ENCODE data around the gene C1QTNF12. TPM values are rescaled to one million over a fixed set of nuclear protein-coding genes. Genes with fewer than 3 reads are reported as not detected.

C1QTNF12 gene
- total RNA-seq, 1 experiment from 2014 or later: 2.0 TPM

- CTCF ChIA-PET: interaction anchor here (0.6 to 1.5 kb wide), 2 partner anchors 74 to 109 kb away, joined by 5 to 8 read pairs; no protein-coding TSS in a partner anchor
- Mint-ChIP-seq H3K27ac (ENCODE audit: unreplicated experiment) (peak within 1 kb of the TSS; percentile 85), H3K9me3 (ENCODE audit: low read depth, unreplicated experiment) (no peaks in the 10 kb centered on the region), H3K4me1 (ENCODE audit: low read depth, unreplicated experiment) (peaks cover 16% of the 10 kb centered on the region), H3K36me3 (ENCODE audit: insufficient read depth, unreplicated experiment) (peaks cover 41% of the 10 kb centered on the region), H3K4me3 (ENCODE audit: low read depth, unreplicated experiment) (peak within 1 kb of the TSS; percentile 79), H3K27me3 (ENCODE audit: unreplicated experiment) (no peaks in the 10 kb centered on the region)
- intact Hi-C loops (cut with micrococcal nuclease; ENCODE audit: unreplicated experiment): loop anchor here (10.0 kb wide), 1 partner anchor 67 kb away; no protein-coding TSS in a partner anchor
- BruUV-seq (replicated peaks): no TSS peak
- peak; percentile 94 for DNase-seq
- TF ChIP-seq CTCF (IDR thresholded peaks at IDR 0.05; ENCODE audit: unreplicated experiment): no peak
Observed at GRCh38 chr1:1231400-1232207, 14.9 kb downstream of the C1QTNF12 start, which contains the start of gene SDF4. Gene SDF4, minus strand, starts transcription at chr1:1232001. Its CDS starts 3,229 bp downstream, at chr1:1228772.

- CTCF ChIA-PET: interaction anchor here (0.6 to 1.5 kb wide), 2 partner anchors 73 to 108 kb away, joined by 5 to 8 read pairs; no protein-coding TSS in a partner anchor
- Mint-ChIP-seq H3K27ac (ENCODE audit: unreplicated experiment) (peak overlapping the region; percentile 85), H3K36me3 (ENCODE audit: insufficient read depth, unreplicated experiment) (peaks cover 39% of the 10 kb centered on the region), H3K4me1 (ENCODE audit: low read depth, unreplicated experiment) (peaks cover 16% of the 10 kb centered on the region), H3K27me3 (ENCODE audit: unreplicated experiment) (no peaks in the 10 kb centered on the region), H3K4me3 (ENCODE audit: low read depth, unreplicated experiment) (peak overlapping the region; percentile 79), H3K9me3 (ENCODE audit: low read depth, unreplicated experiment) (no peaks in the 10 kb centered on the region)
- intact Hi-C loops (cut with micrococcal nuclease; ENCODE audit: unreplicated experiment): loop anchor here (10.0 kb wide), 1 partner anchor 66 kb away; no protein-coding TSS in a partner anchor
- no peak for DNase-seq
- no peak for TF ChIP-seq CTCF (IDR thresholded peaks at IDR 0.05; ENCODE audit: unreplicated experiment)
- BruUV-seq (replicated peaks): TSS peak; percentile 89
Observed at GRCh38 chr1:1230656-1231399, 15.7 kb downstream of the C1QTNF12 start.

GRCh38 chr1:1229770-1230169 lies 16.8 kb downstream of the C1QTNF12 start:
- Mint-ChIP-seq H3K36me3 (ENCODE audit: insufficient read depth, unreplicated experiment) (peaks cover 40% of the 10 kb centered on the region), H3K4me1 (ENCODE audit: low read depth, unreplicated experiment) (peaks cover 16% of the 10 kb centered on the region), H3K9me3 (ENCODE audit: low read depth, unreplicated experiment) (no peaks in the 10 kb centered on the region), H3K27me3 (ENCODE audit: unreplicated experiment) (no peaks in the 10 kb centered on the region), H3K4me3 (ENCODE audit: low read depth, unreplicated experiment) (peak overlapping the region; percentile 79), H3K27ac (ENCODE audit: unreplicated experiment) (no peak overlapping the region)
- CTCF ChIA-PET: interaction anchor here (1.5 kb wide), 1 partner anchor 107 kb away, joined by 8 read pairs; no protein-coding TSS in a partner anchor
- no peak for DNase-seq
- intact Hi-C loops (cut with micrococcal nuclease; ENCODE audit: unreplicated experiment): loop anchor here (10.0 kb wide), 1 partner anchor 65 kb away; no protein-coding TSS in a partner anchor
- BruUV-seq (replicated peaks): no TSS peak
- no peak for TF ChIP-seq CTCF (IDR thresholded peaks at IDR 0.05; ENCODE audit: unreplicated experiment)

GRCh38 chr1:1228596-1229321 lies 17.8 kb downstream of the C1QTNF12 start:
- H3K4me1 Mint-ChIP-seq (ENCODE audit: low read depth, unreplicated experiment): peaks cover 12% of the 10 kb centered on the region
- intact Hi-C loops (cut with micrococcal nuclease; ENCODE audit: unreplicated experiment): no loop called here
- H3K27me3 Mint-ChIP-seq (ENCODE audit: unreplicated experiment): no peaks in the 10 kb centered on the region
- no peak overlapping the region for H3K4me3 Mint-ChIP-seq (ENCODE audit: low read depth, unreplicated experiment)
- TF ChIP-seq CTCF (IDR thresholded peaks at IDR 0.05; ENCODE audit: unreplicated experiment): no peak
- CTCF ChIA-PET: no interaction called here
- BruUV-seq (replicated peaks): no TSS peak
- H3K9me3 Mint-ChIP-seq (ENCODE audit: low read depth, unreplicated experiment): no peaks in the 10 kb centered on the region
- peaks cover 37% of the 10 kb centered on the region for H3K36me3 Mint-ChIP-seq (ENCODE audit: insufficient read depth, unreplicated experiment)
- no peak for DNase-seq
- no peak overlapping the region for H3K27ac Mint-ChIP-seq (ENCODE audit: unreplicated experiment)

Measured in Calu3 (cell line).